WTC11 (cell line): ENCODE measurements around the gene CD70. TPM values are rescaled to one million over a fixed set of nuclear protein-coding genes. Genes with fewer than 3 reads are reported as not detected.

ENCODE experiments used
- ATAC-seq: fragments of 200-7000 bp; cut with Tn5 transposase; 2 replicates; pipeline ENCODE4 v1.10.0; 2021; ENCODE audit warnings: mild to moderate bottlenecking, moderate library complexity
- CTCF ChIA-PET: fragments of 300-600 bp; sonication (Branson Sonifier 250); formaldehyde crosslinking; loops from one replicate; lab custom pipeline; 2021; ENCODE audit warnings: antibody characterized with exemption; lab: Charles Lee
- POLR2A ChIA-PET: fragments of 350-600 bp; sonication (Branson Sonifier 250); formaldehyde crosslinking; loops from one replicate; lab custom pipeline; 2021; ENCODE audit warnings: antibody characterized with exemption; lab: Charles Lee
- DNase-seq: peaks from one replicate; pipeline ENCODE4 v3.0.0; 2021; ENCODE audit warnings: low spot score
- H3K27ac Mint-ChIP-seq: 2 replicates; pipeline ENCODE4 v1.8.0; 2021; ENCODE audit warnings: mixed read lengths
- H3K27me3 Mint-ChIP-seq: 2 replicates; pipeline ENCODE4 v1.8.0; 2021; ENCODE audit warnings: low read depth, mild to moderate bottlenecking, moderate library complexity, mixed read lengths
- H3K36me3 Mint-ChIP-seq: 2 replicates; pipeline ENCODE4 v1.8.0; 2021; ENCODE audit warnings: mixed read lengths
- H3K4me1 Mint-ChIP-seq: 2 replicates; pipeline ENCODE4 v1.8.0; 2022; ENCODE audit warnings: mixed read lengths
- H3K4me3 Mint-ChIP-seq: 2 replicates; pipeline ENCODE4 v1.8.0; 2021; ENCODE audit warnings: mild to moderate bottlenecking, moderate library complexity, mixed read lengths
- H3K9me3 Mint-ChIP-seq: 2 replicates; pipeline ENCODE4 v1.8.0; 2021; ENCODE audit warnings: mixed read lengths
- AFF4 ChIP-seq: sonication (generic); formaldehyde crosslinking; IDR thresholded peaks from 2 replicates; pipeline ENCODE4 v1.8.1; 2023; ENCODE audit warnings: mild to moderate bottlenecking, missing genetic modification reagents, borderline replicate concordance
- ARID4B ChIP-seq: sonication (generic); formaldehyde crosslinking; IDR thresholded peaks from 2 replicates; pipeline ENCODE4 v1.8.0; 2023; ENCODE audit warnings: missing genetic modification reagents, mild to moderate bottlenecking, borderline replicate concordance
- ATF1 ChIP-seq: sonication (generic); formaldehyde crosslinking; IDR thresholded peaks from 2 replicates; pipeline ENCODE4 v1.8.1; 2023; ENCODE audit warnings: mild to moderate bottlenecking, moderate library complexity, missing genetic modification reagents
- E2F5 ChIP-seq: sonication (generic); formaldehyde crosslinking; IDR thresholded peaks from 2 replicates; pipeline ENCODE4 v1.8.1; 2022; ENCODE audit warnings: mild to moderate bottlenecking, moderate library complexity, missing genetic modification reagents
- ELF4 ChIP-seq: sonication (generic); formaldehyde crosslinking; IDR thresholded peaks from 2 replicates; pipeline ENCODE4 v1.8.1; 2022; ENCODE audit warnings: low read depth, mild to moderate bottlenecking, moderate library complexity, missing genetic modification reagents
- EMX1 ChIP-seq: fragments of 250-450 bp; sonication (Bioruptor Pico); IDR thresholded peaks from 2 replicates; pipeline ENCODE4 v1.8.0; 2021; ENCODE audit warnings: mild to moderate bottlenecking
- ERG ChIP-seq: fragments of 250-450 bp; sonication (Bioruptor Pico); IDR thresholded peaks from 2 replicates; pipeline ENCODE4 v1.8.0; 2021; ENCODE audit warnings: mild to moderate bottlenecking
- IRF1 ChIP-seq: sonication (generic); formaldehyde crosslinking; IDR thresholded peaks from 2 replicates; pipeline ENCODE4 v1.8.0; 2023; ENCODE audit warnings: missing genetic modification reagents
- KAT7 ChIP-seq: sonication (generic); formaldehyde crosslinking; IDR thresholded peaks from 2 replicates; pipeline ENCODE4 v1.8.1; 2023; ENCODE audit warnings: missing genetic modification reagents, mild to moderate bottlenecking, borderline replicate concordance
- MLX ChIP-seq: sonication (generic); formaldehyde crosslinking; IDR thresholded peaks from 2 replicates; pipeline ENCODE4 v1.8.1; 2023; ENCODE audit warnings: mild to moderate bottlenecking, missing genetic modification reagents, moderate library complexity
- NR2C2 ChIP-seq: sonication (generic); formaldehyde crosslinking; IDR thresholded peaks from 2 replicates; pipeline ENCODE4 v1.8.0; 2022; ENCODE audit warnings: mild to moderate bottlenecking, missing genetic modification reagents
- NR3C1 ChIP-seq: sonication (generic); formaldehyde crosslinking; conservative IDR thresholded peaks from 2 replicates; pipeline ENCODE4 v1.8.1; 2023; ENCODE audit warnings: low read depth, mild to moderate bottlenecking, missing genetic modification reagents
- PRDM15 ChIP-seq: sonication (generic); formaldehyde crosslinking; IDR thresholded peaks from 2 replicates; pipeline ENCODE4 v1.8.0; 2022; ENCODE audit warnings: missing genetic modification reagents
- SOX15 ChIP-seq: fragments of 250-450 bp; sonication (Bioruptor Pico); IDR thresholded peaks from 2 replicates; pipeline ENCODE4 v1.9.0; 2021; ENCODE audit warnings: mild to moderate bottlenecking
- ZNF396 ChIP-seq: fragments of 250-450 bp; sonication (Bioruptor Pico); IDR thresholded peaks from 2 replicates; pipeline ENCODE4 v1.8.0; 2021; ENCODE audit warnings: mild to moderate bottlenecking, moderate library complexity, borderline replicate concordance
- ZSCAN18 ChIP-seq: fragments of 250-450 bp; sonication (Bioruptor Pico); IDR thresholded peaks from 2 replicates; pipeline ENCODE4 v2.1.2; 2022; ENCODE audit warnings: mild to moderate bottlenecking, moderate library complexity
- total RNA-seq: library from RNA; stranded (reverse); gene quantifications from 3 replicates; pipeline ENCODE4 v1.2.3, GENCODE V29; 2021

The CD70 gene
- total RNA-seq, 1 experiment from 2014 or later, result 2.1 TPM

- TF ChIP-seq MLX (CRISPR knock-in tag), result no peak
- no peak for TF ChIP-seq NR2C2 (CRISPR knock-in tag)
- no peak for TF ChIP-seq ELF4 (CRISPR knock-in tag)
These were observed 11.3 kb downstream of the CD70 start (continued) for GRCh38 chr19:6579450-6580178.

GRCh38 chr19:6577476-6578125 is 13.3 kb downstream of the CD70 start:
- peaks cover 10% of the 10 kb centered on the region for H3K36me3 Mint-ChIP-seq
- no peak overlapping the region for H3K4me3 Mint-ChIP-seq
- peaks cover under 1% of the 10 kb centered on the region; the same call in 1 of the 2 replicates for H3K4me1 Mint-ChIP-seq
- ATAC-seq (no peak), DNase-seq (no peak)
- H3K27me3 Mint-ChIP-seq, result peaks cover 14% of the 10 kb centered on the region
- ChIA-PET POLR2A (no interaction called here), CTCF (interaction anchor here (1.1 kb wide), 1 partner anchor 9 kb away, joined by 3 read pairs; no protein-coding TSS in a partner anchor)
- peaks cover 14% of the 10 kb centered on the region for H3K9me3 Mint-ChIP-seq
- H3K27ac Mint-ChIP-seq, result no peak overlapping the region
- TF ChIP-seq EMX1 (CRISPR knock-in tag), result no peak
- TF ChIP-seq ZSCAN18 (CRISPR knock-in tag), result no peak
- no peak for TF ChIP-seq PRDM15 (CRISPR knock-in tag)
- no peak for TF ChIP-seq ATF1 (CRISPR knock-in tag)
- no peak for TF ChIP-seq AFF4
- no peak for TF ChIP-seq ZNF396 (CRISPR knock-in tag)
- TF ChIP-seq KAT7 (CRISPR knock-in tag), result no peak
- no peak for TF ChIP-seq SOX15 (CRISPR knock-in tag)
- TF ChIP-seq E2F5, result no peak
- TF ChIP-seq IRF1 (CRISPR knock-in tag), result no peak
- TF ChIP-seq NR3C1 (CRISPR knock-in tag), result no peak
- no peak for TF ChIP-seq ERG (CRISPR knock-in tag)
- TF ChIP-seq ARID4B (CRISPR knock-in tag), result no peak
